ENCODE data around the gene KDM4F.

The KDM4F gene

GRCh38 chr11:95068549-95068948, 19.3 kb downstream of the KDM4F start:
- Histone ChIP-seq H3K27ac (ENCODE audit: insufficient read depth in 1 of 2, low read depth in 1 of 2, low read length in 2 of 2, poor library complexity in 1 of 2, severe bottlenecking in 2 of 2) (peak overlapping the region; percentile 77 to 93), H3K36me3 (ENCODE audit: control insufficient read depth in 4 of 4, insufficient read depth in 4 of 4, low read length in 3 of 4) (peaks cover 0 to 5% (median 3%) of the 10 kb centered on the region in 4 experiments), H3K27me3 (replicated peaks in 2 of 5; ENCODE audit: control insufficient read depth in 4 of 5, insufficient read depth in 5 of 5, low read length in 4 of 5) (no peaks in the 10 kb centered on the region), H3K9me3 (ENCODE audit: control extremely low read depth in 1 of 5, control insufficient read depth in 4 of 5, insufficient read depth in 2 of 5, low read depth in 1 of 5, low read length in 4 of 5) (no peaks in the 10 kb centered on the region), H3K4me1 (ENCODE audit: control extremely low read depth in 1 of 4, control insufficient read depth in 4 of 4, insufficient read depth in 4 of 4, low read length in 3 of 4) (peaks cover 4 to 25% (median 19%) of the 10 kb centered on the region in 4 experiments), H3K4me3 (ENCODE audit: control insufficient read depth in 1 of 7, extremely low read depth in 1 of 7, insufficient read depth in 4 of 7, low read depth in 2 of 7, low read length in 6 of 7) (peak overlapping the region in 6 of 7 experiments; percentile 80 to 97 (median 93))
- DNase-seq = peak; percentile 91 to 98 (median 96)
- ChIA-PET CTCF (interaction anchor here (1.0 to 15.0 kb wide), 7 partner anchors 8 to 99 kb away, joined by 3 to 275 read pairs (median 9); partner anchors contain the start of gene ENDOD1), POLR2A (interaction anchor here (2.8 kb wide), 1 partner anchor 21 kb away, joined by 20 read pairs; the partner anchor contains the start of gene ENDOD1)
- WGBS (ENCODE audit: insufficient coverage) = 0% methylated on average over 1 of the region's 5 CpGs

- DNase-seq = no peak
- H3K27ac ChIP-seq (ENCODE audit: insufficient read depth in 1 of 2, low read depth in 1 of 2, low read length in 2 of 2, poor library complexity in 1 of 2, severe bottlenecking in 2 of 2) = no peak overlapping the region
- H3K9me3 ChIP-seq (ENCODE audit: control extremely low read depth in 1 of 5, control insufficient read depth in 4 of 5, insufficient read depth in 2 of 5, low read depth in 1 of 5, low read length in 4 of 5) = no peaks in the 10 kb centered on the region
- H3K4me1 ChIP-seq (ENCODE audit: control extremely low read depth in 1 of 4, control insufficient read depth in 4 of 4, insufficient read depth in 4 of 4, low read length in 3 of 4) = peaks cover 4 to 28% (median 19%) of the 10 kb centered on the region in 4 experiments
- no peaks in the 10 kb centered on the region for H3K27me3 ChIP-seq (replicated peaks in 2 of 5; ENCODE audit: control insufficient read depth in 4 of 5, insufficient read depth in 5 of 5, low read length in 4 of 5)
- CTCF ChIA-PET = interaction anchor here (0.6 to 15.0 kb wide), 6 partner anchors 10 to 692 kb away, joined by 3 to 275 read pairs (median 42); partner anchors contain the start of gene ENDOD1
- WGBS (ENCODE audit: insufficient coverage) = 100% methylated on average over 1 of the region's 1 CpG
- POLR2A ChIA-PET = no interaction called here
- H3K4me3 ChIP-seq (ENCODE audit: control insufficient read depth in 1 of 7, extremely low read depth in 1 of 7, insufficient read depth in 4 of 7, low read depth in 2 of 7, low read length in 6 of 7) = no peak overlapping the region
- H3K36me3 ChIP-seq (ENCODE audit: control insufficient read depth in 4 of 4, insufficient read depth in 4 of 4, low read length in 3 of 4) = peaks cover 0 to 5% (median 3%) of the 10 kb centered on the region in 4 experiments
Observed at GRCh38 chr11:95070471-95070870, 21.2 kb downstream of the KDM4F start.

- H3K27me3 ChIP-seq (replicated peaks in 2 of 5; ENCODE audit: control insufficient read depth in 4 of 5, insufficient read depth in 5 of 5, low read length in 4 of 5) = no peaks in the 10 kb centered on the region
- no peak overlapping the region for H3K27ac ChIP-seq (ENCODE audit: insufficient read depth in 1 of 2, low read depth in 1 of 2, low read length in 2 of 2, poor library complexity in 1 of 2, severe bottlenecking in 2 of 2)
- DNase-seq = no peak
- peaks cover 5 to 37% (median 21%) of the 10 kb centered on the region in 4 experiments for H3K4me1 ChIP-seq (ENCODE audit: control extremely low read depth in 1 of 4, control insufficient read depth in 4 of 4, insufficient read depth in 4 of 4, low read length in 3 of 4)
- no peak overlapping the region for H3K4me3 ChIP-seq (ENCODE audit: control insufficient read depth in 1 of 7, extremely low read depth in 1 of 7, insufficient read depth in 4 of 7, low read depth in 2 of 7, low read length in 6 of 7)
- peaks cover 0 to 5% (median 3%) of the 10 kb centered on the region in 4 experiments for H3K36me3 ChIP-seq (ENCODE audit: control insufficient read depth in 4 of 4, insufficient read depth in 4 of 4, low read length in 3 of 4)
- CTCF ChIA-PET = interaction anchor here (1.0 to 15.0 kb wide), 5 partner anchors 10 to 642 kb away, joined by 3 to 275 read pairs (median 77); partner anchors contain the start of gene ENDOD1
- POLR2A ChIA-PET = no interaction called here
- H3K9me3 ChIP-seq (ENCODE audit: control extremely low read depth in 1 of 5, control insufficient read depth in 4 of 5, insufficient read depth in 2 of 5, low read depth in 1 of 5, low read length in 4 of 5) = no peaks in the 10 kb centered on the region
Observed at GRCh38 chr11:95072948-95073347, 23.7 kb downstream of the KDM4F start.

- H3K36me3 ChIP-seq (ENCODE audit: control insufficient read depth in 4 of 4, insufficient read depth in 4 of 4, low read length in 3 of 4) = peaks cover 0 to 5% (median 3%) of the 10 kb centered on the region in 4 experiments
- H3K4me3 ChIP-seq (ENCODE audit: control insufficient read depth in 1 of 7, extremely low read depth in 1 of 7, insufficient read depth in 4 of 7, low read depth in 2 of 7, low read length in 6 of 7) = no peak overlapping the region
- ChIA-PET POLR2A (no interaction called here), CTCF (interaction anchor here (1.0 to 15.0 kb wide), 6 partner anchors 8 to 70 kb away, joined by 3 to 275 read pairs (median 43); partner anchors contain the start of gene ENDOD1)
- peaks cover 5 to 20% (median 8%) of the 10 kb centered on the region in 4 experiments for H3K4me1 ChIP-seq (ENCODE audit: control extremely low read depth in 1 of 4, control insufficient read depth in 4 of 4, insufficient read depth in 4 of 4, low read length in 3 of 4)
- no peaks in the 10 kb centered on the region for H3K27me3 ChIP-seq (replicated peaks in 2 of 5; ENCODE audit: control insufficient read depth in 4 of 5, insufficient read depth in 5 of 5, low read length in 4 of 5)
- 38% methylated on average over 3 of the region's 8 CpGs for WGBS (ENCODE audit: insufficient coverage)
- no peaks in the 10 kb centered on the region for H3K9me3 ChIP-seq (ENCODE audit: control extremely low read depth in 1 of 5, control insufficient read depth in 4 of 5, insufficient read depth in 2 of 5, low read depth in 1 of 5, low read length in 4 of 5)
- no peak for DNase-seq
- no peak overlapping the region for H3K27ac ChIP-seq (ENCODE audit: insufficient read depth in 1 of 2, low read depth in 1 of 2, low read length in 2 of 2, poor library complexity in 1 of 2, severe bottlenecking in 2 of 2)
Observed at GRCh38 chr11:95074792-95075563, 25.8 kb downstream of the KDM4F start.

- Histone ChIP-seq H3K27ac (ENCODE audit: insufficient read depth in 1 of 2, low read depth in 1 of 2, low read length in 2 of 2, poor library complexity in 1 of 2, severe bottlenecking in 2 of 2) (no peak overlapping the region), H3K9me3 (ENCODE audit: control extremely low read depth in 1 of 5, control insufficient read depth in 4 of 5, insufficient read depth in 2 of 5, low read depth in 1 of 5, low read length in 4 of 5) (no peaks in the 10 kb centered on the region), H3K27me3 (replicated peaks in 2 of 5; ENCODE audit: control insufficient read depth in 4 of 5, insufficient read depth in 5 of 5, low read length in 4 of 5) (no peaks in the 10 kb centered on the region), H3K36me3 (ENCODE audit: control insufficient read depth in 4 of 4, insufficient read depth in 4 of 4, low read length in 3 of 4) (no peaks in the 10 kb centered on the region), H3K4me1 (ENCODE audit: control extremely low read depth in 1 of 4, control insufficient read depth in 4 of 4, insufficient read depth in 4 of 4, low read length in 3 of 4) (peaks cover 5 to 20% (median 8%) of the 10 kb centered on the region in 4 experiments), H3K4me3 (ENCODE audit: control insufficient read depth in 1 of 7, extremely low read depth in 1 of 7, insufficient read depth in 4 of 7, low read depth in 2 of 7, low read length in 6 of 7) (no peak overlapping the region)
- POLR2A ChIA-PET = interaction anchor here (0.7 kb wide), 2 partner anchors 72 to 121 kb away, joined by 3 to 4 read pairs; no protein-coding TSS in a partner anchor
- WGBS (ENCODE audit: insufficient coverage) = 0% methylated on average over 1 of the region's 1 CpG
- peak; percentile 36 to 74 (median 59) for DNase-seq
- CTCF ChIA-PET = interaction anchor here (0.5 to 15.0 kb wide), 6 partner anchors 8 to 1250 kb away, joined by 3 to 275 read pairs (median 8); partner anchors contain the start of gene ENDOD1
Observed at GRCh38 chr11:95076416-95076815, 27.2 kb downstream of the KDM4F start.

- peak in 2 of 3 donors; percentile 38 to 57 for DNase-seq
- no peaks in the 10 kb centered on the region for H3K9me3 ChIP-seq (ENCODE audit: control extremely low read depth in 1 of 5, control insufficient read depth in 4 of 5, insufficient read depth in 2 of 5, low read depth in 1 of 5, low read length in 4 of 5)
- peak overlapping the region in 2 of 7 experiments; percentile 11 for H3K4me3 ChIP-seq (ENCODE audit: control insufficient read depth in 1 of 7, extremely low read depth in 1 of 7, insufficient read depth in 4 of 7, low read depth in 2 of 7, low read length in 6 of 7)
- no peaks in the 10 kb centered on the region for H3K27me3 ChIP-seq (replicated peaks in 2 of 5; ENCODE audit: control insufficient read depth in 4 of 5, insufficient read depth in 5 of 5, low read length in 4 of 5)
- CTCF ChIA-PET = interaction anchor here (1.1 to 15.0 kb wide), 5 partner anchors 8 to 68 kb away, joined by 3 to 275 read pairs (median 9); partner anchors contain the start of gene ENDOD1
- H3K36me3 ChIP-seq (ENCODE audit: control insufficient read depth in 4 of 4, insufficient read depth in 4 of 4, low read length in 3 of 4) = no peaks in the 10 kb centered on the region
- peaks cover 5 to 20% (median 8%) of the 10 kb centered on the region in 4 experiments for H3K4me1 ChIP-seq (ENCODE audit: control extremely low read depth in 1 of 4, control insufficient read depth in 4 of 4, insufficient read depth in 4 of 4, low read length in 3 of 4)
- H3K27ac ChIP-seq (ENCODE audit: insufficient read depth in 1 of 2, low read depth in 1 of 2, low read length in 2 of 2, poor library complexity in 1 of 2, severe bottlenecking in 2 of 2) = peak overlapping the region in 1 of 2 experiments; percentile 1
- POLR2A ChIA-PET = interaction anchor here (0.7 kb wide), 1 partner anchor 71 kb away, joined by 4 read pairs; no protein-coding TSS in a partner anchor
Observed at GRCh38 chr11:95076981-95077380, 27.8 kb downstream of the KDM4F start.

All from common myeloid progenitor, CD34-positive (primary cell).